Activated CD4-positive, alpha-beta T cell treated with anti-CD3 and anti-CD28 coated beads for 1 hour (primary cell): ENCODE results near the gene TSPAN6.

Source experiments
- DNase-seq: peaks from one replicate; pipeline ENCODE4 v3.0.0-alpha.2; 2020

Gene TSPAN6

GRCh38 chrX:100647095-100647494 is 10.5 kb upstream of the TSPAN6 start:
- no peak for DNase-seq

DNA sequence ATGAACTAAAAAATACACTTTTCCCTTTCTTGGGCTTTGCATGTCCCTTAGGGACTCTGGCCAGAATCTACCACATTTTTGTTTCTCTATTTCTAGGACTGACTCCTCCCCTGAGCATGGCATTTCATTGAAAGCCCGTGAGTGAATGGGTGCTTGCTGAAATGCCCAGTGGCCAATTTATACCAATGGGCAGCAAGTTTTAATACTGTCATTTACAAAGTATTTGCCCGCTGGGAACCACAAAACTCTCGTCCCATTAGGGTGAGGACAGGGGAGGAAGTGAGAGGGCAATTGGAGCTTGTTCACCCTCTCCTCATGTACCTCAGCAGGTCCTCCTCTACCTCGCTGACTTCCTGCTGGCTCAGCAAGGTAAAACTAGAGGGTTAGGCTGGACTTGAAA is 8.5 kb upstream of the TSPAN6 start:
- no peak for DNase-seq

GRCh38 chrX:100643956-100644860 is 7.6 kb upstream of the TSPAN6 start, which contains the start of gene SRPX2:
SRPX2 (plus strand) TSS chrX:100644199; CDS start chrX:100646323, 2,124 bp downstream.
- DNase-seq, result no peak

DNA sequence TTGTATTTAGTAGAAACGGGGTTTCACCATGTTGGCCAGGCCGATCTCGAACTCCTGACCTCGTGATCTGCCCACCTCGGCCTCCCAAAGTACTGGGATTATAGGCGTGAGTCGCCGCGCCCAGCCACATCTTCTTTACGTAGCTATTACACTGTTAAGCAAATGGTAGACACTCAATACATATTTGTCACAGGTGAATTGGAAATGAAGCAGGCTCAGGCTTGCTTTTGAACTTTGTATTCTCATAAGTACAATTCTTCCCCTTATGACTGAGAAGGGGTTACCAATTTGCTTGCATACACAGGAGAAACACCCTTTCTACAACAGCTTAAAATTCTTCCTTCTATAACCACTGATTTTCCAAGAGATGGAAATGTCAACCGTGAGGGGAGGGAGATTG is 6.6 kb upstream of the TSPAN6 start:
- no peak for DNase-seq

- DNase-seq, result no peak
Observed at GRCh38 chrX:100642290-100642689, 5.7 kb upstream of the TSPAN6 start.

GRCh38 chrX:100635989-100636320 is 651 bp downstream of the TSPAN6 start:
- no peak for DNase-seq

- DNase-seq, result no peak
Observed at GRCh38 chrX:100635040-100635439, 1.6 kb downstream of the TSPAN6 start.

GRCh38 chrX:100625985-100626491 is 10.6 kb downstream of the TSPAN6 start:
- no peak for DNase-seq

DNA sequence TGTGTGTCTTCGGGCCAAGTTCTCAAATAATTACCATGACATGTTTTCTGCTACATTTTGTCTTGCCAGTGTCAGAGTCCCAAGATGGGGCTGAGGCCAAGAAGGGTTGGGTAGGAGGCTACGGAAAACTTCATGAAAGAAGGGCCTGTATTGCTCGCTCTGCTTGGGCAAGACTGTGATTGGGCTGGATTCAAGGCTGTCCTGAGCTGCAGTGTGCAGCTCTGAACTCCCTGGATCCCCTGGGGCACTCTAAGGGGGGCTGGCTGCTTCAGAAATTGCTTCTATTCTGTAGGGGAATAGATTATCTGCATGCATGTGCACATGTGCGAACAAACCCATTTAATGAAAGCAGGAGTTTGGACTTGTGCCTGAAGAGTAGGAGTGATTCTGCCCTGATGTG is 13.6 kb downstream of the TSPAN6 start:
- no peak for DNase-seq

- no peak for DNase-seq
Observed at GRCh38 chrX:100615005-100615404, 21.6 kb downstream of the TSPAN6 start.

GRCh38 chrX:100611951-100612350 is 24.7 kb downstream of the TSPAN6 start:
- no peak for DNase-seq

GRCh38 chrX:100609591-100609990 is 27.0 kb downstream of the TSPAN6 start:
- DNase-seq, result no peak

DNA sequence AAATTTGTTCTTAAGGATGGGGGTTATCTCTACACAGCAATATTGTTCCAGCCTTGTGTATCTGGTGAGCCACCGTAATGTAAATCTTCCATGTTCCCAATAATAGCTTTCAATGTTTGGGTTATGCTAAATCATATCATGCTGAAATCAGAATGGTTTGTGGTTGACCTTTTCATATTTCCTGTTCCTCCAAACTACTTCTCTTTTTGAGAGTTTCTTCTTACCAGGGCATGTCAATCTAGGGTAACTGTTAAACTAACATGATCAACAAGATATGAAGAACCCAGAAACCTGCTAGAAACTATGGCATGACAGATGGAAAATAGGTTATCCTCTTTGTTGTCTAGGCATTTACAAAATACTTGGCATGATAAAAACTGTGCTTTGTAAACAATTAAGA is 29.9 kb downstream of the TSPAN6 start:
- DNase-seq, result no peak

DNA sequence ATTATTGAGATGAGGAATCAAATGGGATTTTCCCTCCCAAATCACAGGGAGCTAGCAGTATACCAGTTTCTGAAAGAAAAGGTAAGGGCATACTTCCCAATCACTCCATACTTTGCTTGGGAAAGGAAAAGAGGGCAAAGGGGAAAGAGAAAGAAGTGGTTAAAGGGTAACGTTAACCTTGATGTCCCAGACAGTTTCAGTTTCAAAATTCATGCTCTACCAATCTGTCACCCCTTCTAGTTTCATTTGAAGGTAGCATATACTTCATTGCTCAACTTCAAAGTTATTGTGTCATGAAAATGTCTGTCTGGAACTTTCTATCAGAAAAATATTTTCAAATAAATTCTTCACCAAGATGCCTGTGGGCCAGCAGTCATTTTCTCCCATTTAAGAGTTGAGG is 35.8 kb downstream of the TSPAN6 start:
- no peak for DNase-seq

DNA sequence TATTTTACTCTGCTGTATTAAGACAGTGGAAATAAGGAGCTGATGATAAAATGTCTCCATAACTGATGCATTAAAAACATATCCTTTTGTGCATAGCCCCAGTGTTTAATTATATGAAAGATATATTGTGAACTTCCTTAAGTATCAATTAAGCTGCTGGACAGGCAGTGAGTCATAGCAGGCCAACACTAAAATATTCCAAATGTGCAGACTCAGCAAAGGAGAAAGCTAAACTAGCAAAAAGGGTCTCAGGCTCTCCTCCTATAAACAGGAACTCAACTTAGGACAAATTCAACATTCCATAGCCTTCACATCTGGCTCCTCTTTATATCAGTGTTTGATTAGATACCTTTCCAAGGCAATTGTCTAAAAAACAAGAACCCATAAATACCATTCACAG is 36.3 kb downstream of the TSPAN6 start:
- no peak for DNase-seq

GRCh38 chrX:100599456-100599855 is 37.1 kb downstream of the TSPAN6 start:
- no peak for DNase-seq

DNA sequence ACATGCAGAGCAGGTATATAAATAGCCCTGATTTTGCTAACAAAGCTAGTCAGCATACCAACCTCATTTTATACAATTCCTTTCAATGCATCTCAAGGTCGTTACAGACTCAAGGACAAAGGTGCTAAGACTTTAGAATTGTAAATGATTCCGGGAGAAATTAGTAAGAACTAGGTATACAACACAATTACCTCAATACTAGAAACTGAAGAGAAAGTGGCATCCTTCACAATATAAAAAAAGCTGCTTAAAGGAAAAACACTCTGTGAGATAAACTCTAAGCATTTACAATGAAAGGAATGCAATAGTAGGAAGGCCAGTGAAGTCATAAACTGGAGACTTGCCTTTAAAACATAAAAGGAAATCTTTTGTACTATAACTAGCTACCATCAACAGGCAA is 40.0 kb downstream of the TSPAN6 start:
- DNase-seq, result no peak

DNA sequence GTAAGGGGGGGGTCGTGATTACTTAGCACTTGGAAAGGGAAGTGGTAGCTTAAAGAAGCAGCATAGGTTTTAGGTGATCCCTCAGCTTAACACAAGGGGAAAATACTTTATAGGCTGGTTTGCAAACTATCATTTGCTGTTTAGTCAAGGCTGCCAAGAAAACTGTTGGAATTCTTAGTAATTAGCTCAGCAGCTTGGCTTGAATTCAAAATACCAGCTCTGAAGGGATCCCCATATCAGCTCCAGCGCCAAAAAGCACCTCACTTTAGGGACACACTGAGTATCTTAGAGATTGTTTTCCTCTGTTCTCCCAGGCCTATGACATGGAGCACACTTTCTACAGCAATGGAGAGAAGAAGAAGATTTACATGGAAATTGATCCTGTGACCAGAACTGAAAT is 43.0 kb downstream of the TSPAN6 start:
- DNase-seq, result no peak

DNA sequence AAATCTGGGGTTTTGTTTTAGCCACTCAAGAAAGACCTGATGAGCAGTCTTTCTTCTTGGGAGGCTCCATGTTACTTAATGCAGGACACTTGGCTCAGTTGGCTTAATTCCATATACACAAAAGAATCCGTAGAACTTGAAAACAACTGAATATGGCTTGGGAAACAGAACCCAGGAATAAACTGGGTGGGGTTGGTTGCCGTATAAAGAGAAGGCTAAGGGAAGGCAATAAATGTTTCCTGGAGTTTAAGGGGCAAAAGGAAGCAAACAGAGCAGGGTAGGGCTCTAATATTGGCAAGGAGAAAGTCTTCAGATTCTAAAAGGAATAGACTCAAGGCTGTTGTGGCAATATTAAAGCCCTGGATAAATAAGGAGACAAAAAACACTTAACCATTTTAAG is 43.5 kb downstream of the TSPAN6 start:
- DNase-seq, result no peak

DNA sequence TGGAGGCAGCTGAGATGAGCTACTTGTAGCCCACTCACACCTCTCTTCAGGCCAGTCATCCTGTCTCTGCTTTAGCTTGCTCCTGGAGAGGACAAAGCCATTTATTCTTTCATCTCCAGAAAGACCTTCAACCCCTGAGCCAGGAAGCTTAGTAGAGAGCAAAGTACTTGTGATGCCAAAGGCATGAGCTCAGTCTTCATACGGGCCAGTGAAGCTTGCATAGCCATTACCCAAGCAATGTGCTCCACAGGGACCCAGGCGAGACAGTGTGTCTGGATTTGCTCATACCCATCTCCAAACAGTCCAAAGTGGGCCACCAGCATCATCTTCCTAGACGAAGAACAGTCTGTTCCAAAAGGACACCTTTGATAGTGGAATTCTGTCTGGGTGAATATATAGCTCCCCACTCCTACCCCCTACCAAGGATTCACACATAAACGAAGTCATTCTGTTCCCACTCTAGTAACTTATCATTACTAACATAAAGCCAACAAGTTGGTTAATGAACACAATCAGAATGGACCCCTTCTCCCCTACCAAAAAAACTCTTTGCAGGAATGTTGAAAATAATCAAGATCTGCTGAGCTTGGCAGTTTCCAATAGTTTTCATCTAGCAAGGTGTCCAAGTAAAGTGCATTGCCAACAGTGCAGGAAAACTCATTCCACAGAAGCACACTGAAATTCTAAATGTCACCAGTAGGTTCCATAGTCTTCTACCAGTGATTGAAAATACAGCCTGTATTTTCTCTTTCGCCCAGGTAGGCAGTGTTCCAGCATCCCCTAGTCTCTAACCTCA is 45.2 kb downstream of the TSPAN6 start:
- no peak for DNase-seq

DNA sequence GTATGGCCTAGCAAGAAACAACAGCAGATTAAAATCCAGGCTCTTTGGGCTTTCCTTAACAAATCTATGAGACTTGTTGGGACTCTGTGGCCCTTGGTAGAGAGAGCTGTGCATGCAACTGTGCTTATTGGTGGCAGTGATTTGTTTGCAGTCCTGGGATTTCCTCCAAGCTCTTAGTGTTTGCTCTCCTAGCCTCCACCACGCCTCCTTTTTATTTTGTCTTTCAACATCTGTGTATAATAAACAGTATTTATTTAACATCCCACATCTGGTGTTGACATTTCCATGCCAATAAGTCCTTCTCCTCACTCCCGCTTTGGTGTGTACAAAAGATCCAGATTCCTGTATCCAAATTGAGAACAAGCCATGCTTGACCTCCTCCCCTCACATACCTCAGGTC is 48.7 kb downstream of the TSPAN6 start:
- DNase-seq, result no peak

GRCh38 chrX:100586747-100587146 is 49.9 kb downstream of the TSPAN6 start:
- no peak for DNase-seq

GRCh38 chrX:100584611-100585010 is 52.0 kb downstream of the TSPAN6 start, which contains the start of gene TNMD:
TNMD (plus strand) TSS chrX:100584936; CDS start chrX:100585019, 83 bp downstream.
- no peak for DNase-seq
